ENCODE data around the gene PITX3.

The PITX3 gene

DNA sequence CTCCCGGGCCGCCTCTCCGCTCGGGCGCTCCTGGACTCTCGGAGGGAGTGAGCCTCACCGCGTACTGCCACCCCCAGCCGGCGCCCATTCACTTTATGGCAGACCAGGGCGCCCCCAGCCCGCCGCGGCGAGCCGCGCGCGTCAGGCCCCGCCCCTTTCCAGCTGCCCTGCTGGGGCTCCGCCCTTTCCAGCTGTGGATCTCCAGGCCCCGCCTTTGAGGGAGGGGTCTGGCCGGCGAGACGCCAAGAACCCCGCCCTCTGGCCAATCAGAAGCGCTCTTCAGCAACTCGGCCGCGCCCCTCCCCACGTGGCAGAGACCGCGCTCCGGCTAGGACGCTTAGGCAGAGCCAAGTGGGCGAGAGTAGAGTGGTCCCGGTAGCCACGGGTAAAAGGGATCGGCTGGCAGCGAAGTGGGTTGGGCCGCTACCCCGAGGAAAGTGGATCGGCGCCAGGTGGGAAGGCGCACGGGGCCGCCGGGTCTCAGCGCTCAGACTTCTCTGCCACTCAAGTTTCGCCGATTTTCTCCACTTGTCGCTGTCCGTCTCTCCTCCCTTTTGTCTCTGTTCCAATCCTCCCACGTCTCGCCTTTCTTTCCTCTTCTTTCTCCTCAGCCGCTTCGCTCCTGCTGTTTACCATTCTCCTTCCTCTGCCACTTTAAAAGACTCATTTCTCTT, at the start of gene PITX3:
TSS of gene PITX3 (minus strand) at position 69 of the 674 bp plus-strand sequence. CDS start 9,432 bp downstream, outside the sequence.
- peak in 47 of 56 donors; percentile 3 to 90 (median 48) for DNase-seq

GRCh38 chr10:102289840-102290239, 48.5 kb upstream of the PITX3 start:
- no peak for DNase-seq

GRCh38 chr10:102289356-102289755, 48.0 kb upstream of the PITX3 start:
- no peak for DNase-seq

DNA sequence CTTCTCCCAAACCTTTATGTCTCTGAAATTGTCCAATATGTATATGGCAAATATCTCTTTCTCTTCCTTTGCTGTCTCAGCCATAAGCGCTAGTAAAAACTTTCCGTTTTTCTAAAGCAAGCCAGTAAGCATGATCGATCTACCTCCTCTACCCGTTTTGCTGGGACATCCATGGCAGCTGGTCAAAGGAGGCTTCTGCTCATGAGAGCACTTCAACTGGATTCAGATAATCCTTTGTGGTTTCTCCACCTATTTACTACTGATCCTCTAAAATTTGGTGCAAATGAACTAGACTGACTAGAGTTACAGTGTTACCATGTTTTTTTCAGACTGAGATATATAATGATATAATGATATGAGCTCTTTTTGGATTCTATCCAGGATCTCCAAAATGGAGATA, 46.7 kb upstream of the PITX3 start:
- DNase-seq, result no peak

DNA sequence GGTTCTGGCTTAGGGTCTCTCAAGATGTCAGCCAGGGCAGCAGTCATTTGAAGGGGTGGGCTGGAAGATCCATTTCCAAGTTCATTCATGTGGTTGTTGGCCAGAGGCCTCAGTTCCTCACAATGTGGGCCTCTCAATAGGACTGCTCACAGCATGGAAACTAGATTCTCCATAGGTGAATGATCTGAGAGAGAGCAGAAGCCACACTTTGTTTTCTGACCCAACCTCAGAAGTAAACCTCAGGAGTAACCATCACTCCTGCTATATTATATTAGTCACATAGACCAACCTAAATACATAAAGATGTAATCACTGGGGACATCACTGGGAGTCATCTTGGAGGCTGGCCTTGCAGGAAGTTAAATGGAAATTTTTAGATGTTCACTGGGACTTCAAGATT, 46.2 kb upstream of the PITX3 start:
- DNase-seq, result no peak

DNA sequence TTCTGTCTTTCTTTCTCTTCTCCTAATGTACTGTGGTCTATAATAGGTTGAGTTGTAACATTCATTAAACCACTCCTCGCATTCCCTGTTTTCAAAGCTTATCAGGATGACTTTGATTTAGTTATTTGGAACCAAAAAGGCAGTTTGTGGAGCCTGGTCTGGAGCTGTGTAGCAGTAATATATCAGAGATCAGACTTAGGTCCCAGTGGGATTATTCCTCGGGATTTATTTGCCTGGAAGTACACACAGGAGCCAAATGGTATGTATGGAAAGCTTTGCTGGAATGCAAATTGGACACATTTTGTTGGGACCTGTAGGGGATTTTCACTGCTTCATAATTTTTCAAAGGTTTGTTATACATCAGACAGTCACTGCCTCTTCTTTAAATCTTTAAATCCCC, 44.9 kb upstream of the PITX3 start:
- no peak for DNase-seq

GRCh38 chr10:102285133-102285532, 43.8 kb upstream of the PITX3 start:
- DNase-seq, result no peak

DNA sequence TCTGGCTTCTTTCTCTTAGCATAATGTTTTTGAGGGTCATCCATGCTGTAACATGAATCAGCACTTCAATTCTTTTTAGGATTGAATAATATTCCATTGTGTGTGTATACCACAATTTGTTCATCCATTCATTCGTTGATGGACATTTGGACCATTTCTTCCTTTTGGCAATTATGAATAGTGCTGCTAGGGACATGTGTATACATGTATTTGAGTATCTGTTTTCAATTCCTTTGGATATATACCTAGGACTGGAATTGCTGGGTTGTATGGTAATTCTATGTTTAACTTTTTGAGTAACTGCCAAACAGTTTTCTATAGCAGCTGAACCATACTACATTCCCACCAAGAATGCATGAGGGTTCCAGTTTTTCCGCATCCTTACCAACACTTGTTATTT, 43.2 kb upstream of the PITX3 start:
- no peak for DNase-seq

DNA sequence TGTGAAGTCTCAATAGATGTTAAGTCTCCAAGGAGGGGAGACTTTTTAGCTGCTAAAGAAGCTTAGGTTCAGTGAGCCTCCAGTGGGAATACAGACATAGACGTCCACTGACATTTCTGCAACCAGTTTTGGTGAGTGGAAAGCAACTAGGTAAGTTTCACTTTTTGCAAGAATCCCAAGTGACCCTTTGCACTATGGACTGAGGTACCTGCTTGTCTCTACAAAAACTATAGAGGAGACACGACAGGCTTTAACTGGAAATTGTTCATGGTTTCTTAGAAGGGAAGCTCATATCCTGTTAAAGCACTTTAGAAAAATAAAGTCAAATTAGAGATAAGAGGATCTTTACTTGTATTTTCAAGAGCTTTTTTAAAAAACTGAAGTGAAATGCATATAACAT, 42.6 kb upstream of the PITX3 start:
- no peak for DNase-seq

GRCh38 chr10:102283488-102283887, 42.2 kb upstream of the PITX3 start:
- DNase-seq, result no peak

DNA sequence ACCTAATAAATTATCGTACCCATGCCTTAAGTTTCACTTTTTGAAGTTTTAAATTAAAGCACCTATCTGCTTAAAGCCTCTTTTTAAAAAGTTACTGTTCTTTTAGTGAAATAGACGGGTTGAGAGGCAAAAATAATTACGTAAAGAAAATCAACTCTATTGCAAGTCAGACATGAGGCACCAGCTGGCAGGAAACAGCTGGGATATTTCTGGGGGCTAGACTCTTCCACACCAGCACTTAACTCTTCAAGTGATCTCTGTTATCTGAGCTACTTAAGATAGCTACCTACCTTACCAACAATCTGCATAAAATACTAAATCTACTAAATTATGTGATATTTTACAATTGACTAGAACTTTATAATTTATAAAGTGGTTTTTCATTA, 39.8 kb upstream of the PITX3 start:
- no peak for DNase-seq

DNA sequence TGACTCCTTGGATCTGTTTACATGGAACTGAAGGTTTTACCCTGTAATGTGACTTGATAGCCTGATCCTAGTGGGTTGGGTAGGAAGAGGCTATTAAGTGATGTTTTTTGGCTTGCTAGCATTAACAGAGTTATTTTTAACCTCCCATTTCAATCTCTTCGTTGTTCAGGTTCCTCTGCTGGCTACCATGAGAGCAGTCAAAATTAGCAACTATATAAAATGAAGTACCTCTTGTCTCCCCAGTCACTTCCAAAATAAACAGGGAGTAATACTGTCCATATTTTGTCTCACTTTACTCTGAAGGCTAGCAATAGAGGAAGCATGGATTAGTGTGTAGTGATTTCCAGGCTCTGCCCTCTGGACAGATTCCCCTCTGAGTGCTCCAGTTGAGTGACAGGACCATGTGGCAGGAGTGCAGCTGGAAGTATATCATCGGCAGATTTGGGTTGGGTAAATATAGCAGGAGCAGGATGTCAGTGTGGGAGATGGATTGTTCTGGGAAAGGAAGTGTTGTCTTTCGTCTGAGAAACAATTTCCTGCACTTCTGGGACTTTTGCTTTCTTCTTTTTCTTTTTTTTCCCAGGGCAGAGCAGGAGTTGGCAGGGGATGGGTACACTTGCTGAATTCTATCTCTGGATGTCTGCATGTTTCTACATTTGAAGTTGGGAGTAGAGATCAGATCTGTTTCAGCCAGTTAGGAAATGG, 39.2 kb upstream of the PITX3 start:
- DNase-seq, result peak in 7 of 56 donors; percentile 0 to 20 (median 1)

DNA sequence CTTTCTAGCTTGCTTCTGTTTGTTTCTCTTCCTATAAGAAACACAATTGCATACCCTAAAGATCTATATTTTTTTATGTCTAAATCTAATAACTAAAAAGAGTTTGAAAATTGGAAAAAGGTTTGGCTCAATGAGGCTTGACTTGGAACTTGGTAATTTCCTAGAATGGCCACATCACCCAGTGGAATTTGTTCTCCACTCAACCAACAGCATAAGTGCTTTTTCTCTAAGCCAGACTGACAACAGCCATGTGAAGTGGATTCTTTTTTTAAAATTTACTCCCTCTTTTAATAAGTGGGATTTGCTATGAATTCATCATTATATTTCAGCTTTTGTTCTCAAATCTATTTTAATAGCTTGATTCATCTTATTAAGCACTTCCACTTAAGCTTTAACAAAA, 37.8 kb upstream of the PITX3 start:
- no peak for DNase-seq

DNA sequence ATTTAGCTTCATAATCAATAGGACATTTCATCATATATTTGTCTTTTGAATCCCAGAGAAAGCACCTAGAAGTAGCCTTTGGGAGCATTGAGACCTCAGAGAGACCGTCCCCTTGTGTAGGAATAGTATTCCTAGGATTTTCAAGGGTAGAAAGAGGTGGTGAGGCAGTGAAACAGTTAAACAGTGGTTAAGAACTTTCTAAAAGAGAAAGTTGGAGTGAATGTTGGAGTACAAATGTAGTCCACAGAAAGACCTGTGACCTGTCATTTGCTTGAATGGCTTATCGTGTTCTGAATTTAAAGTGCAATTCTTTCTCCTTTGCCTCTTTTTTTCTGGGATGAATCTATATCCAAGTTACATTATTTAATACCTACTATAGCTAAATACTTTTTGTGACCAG, 34.0 kb upstream of the PITX3 start:
- DNase-seq, result no peak

DNA sequence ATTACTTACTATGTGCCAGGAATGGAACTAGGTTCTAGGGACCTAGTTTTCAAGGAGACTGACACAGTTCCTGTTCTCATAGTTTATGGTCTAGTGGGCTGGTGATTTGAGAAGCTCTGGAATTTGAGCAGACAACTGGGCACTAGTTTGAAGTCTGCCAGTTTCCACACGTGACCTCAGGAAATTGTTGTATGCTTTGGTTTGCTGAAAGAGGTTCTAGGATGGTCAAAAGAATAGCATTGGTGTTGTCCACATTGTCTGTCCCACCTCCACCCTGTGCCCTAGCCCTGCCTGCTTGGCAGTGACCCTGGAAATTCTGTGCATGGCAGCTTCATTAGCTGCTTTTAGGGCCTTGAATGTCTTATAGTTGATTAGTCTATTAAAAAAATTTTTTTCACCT, 32.8 kb upstream of the PITX3 start:
- no peak for DNase-seq

DNA sequence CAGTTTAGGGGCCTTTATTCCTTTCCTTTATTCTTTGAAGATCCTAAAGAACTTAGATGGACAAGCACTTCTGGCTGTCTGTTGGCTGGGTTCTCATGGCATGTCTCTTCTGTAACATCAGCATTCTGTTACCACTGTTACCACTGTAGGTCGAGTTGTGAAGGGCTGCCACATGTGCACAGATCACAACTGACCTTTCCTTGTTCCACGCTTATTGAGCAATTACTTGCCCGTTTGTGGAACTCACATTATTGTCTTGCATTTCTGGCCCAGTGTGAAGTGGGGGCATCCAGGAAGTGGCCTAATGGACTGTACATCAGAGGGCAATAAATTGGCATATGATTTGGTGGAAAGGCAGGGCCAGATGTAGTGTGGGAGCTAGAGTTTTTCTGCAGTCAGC, 27.7 kb upstream of the PITX3 start:
- DNase-seq, result no peak

DNA sequence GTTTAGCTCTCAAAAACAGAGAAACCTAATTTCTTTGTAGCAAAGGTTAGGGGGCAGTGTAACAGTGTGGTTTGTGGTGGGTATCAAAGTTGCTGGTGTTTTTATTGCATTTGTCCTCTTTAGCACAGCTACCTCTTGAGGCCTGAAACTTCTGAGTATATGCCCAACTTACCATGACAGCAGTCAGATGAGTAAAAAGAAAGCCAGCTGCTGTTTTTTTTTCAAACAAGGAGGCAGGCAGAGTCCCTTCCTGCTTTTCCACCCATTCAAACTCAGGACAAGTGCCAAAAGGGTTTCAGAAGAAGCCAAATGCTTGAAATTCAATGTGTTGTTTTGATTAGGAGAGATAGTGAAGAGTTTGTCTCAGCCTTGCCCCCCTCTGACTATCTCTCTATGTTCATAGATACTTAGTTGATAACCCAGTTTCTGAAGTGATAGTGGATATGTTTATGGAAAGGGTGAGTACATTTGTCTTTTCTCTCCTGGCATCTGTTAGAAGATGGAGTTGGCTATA, 27.1 kb upstream of the PITX3 start:
- no peak for DNase-seq

- DNase-seq, result no peak
Measured at GRCh38 chr10:102267748-102268147, 26.4 kb upstream of the PITX3 start.

DNA sequence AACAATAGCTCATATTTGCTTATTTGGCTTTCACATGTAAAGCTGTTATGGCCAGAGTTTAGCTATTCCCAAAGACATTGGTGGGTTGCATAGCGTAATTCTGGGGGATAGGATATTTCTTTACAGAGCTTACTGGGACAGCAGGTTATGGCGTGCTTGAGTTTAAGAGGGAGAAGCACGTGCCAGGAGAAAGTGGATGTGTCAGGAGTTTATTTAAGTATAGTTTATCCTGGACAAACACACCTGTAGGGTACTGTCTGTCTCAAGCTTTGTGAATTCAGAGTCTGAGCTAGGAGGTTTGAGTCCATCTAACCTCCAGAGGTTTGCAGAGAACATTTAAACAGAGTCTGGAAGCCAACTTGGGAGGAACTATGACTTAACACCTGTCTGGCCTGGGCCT, 25.4 kb upstream of the PITX3 start:
- DNase-seq, result no peak

GRCh38 chr10:102264371-102264770, 23.1 kb upstream of the PITX3 start:
- DNase-seq, result no peak

DNA sequence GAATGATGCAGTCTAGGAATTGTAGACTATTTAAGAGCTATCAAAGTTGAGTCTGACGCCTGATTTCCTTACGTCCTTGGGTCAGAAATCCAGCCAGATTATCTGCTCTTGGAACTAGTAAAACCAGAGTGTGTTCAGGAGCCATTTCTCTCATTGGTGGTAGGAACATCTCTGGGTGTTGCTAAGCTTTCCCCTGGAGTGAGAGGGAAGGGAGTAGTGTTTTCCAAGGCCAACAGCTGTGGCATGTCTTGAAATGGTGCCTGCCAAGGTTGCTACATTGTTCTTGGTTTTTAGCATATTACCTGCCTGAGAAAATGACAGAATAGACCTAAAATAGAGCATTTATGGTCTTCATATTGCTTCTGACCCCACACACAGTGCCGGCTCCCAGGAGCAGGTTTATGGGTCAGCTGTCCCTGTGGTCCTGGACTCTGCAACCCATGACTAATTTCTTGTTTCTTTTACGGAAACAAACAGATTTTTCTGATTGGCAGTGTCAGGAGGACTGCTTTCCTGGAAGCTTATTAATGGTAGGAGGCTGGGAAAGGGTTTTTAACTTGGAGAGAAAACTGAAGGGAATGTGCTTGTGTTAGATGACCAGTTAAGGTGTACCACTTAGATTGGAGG, 21.5 kb upstream of the PITX3 start:
- no peak for DNase-seq

- DNase-seq, result no peak
Measured at GRCh38 chr10:102261842-102262241, 20.5 kb upstream of the PITX3 start.

DNA sequence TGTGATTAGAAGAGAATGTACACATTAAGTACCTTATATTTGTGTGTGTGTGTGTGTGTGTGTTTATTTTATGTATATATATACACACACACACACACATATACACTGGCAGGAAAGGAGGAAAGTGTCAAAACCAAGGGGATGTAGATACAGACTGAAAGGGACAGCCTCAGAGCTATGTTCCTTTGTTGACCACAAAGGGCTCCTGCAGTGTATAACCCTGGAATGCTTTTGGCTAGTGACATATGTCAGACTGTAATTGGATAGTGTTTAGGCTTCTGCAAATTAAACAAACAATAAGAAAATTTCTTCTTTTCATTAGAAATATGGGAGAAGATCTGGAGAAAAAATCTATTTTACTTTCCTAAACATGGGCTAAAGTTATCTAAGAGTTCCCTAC, 19.9 kb upstream of the PITX3 start:
- DNase-seq, result no peak
